Measurements from ENCODE around the gene PRELID1. TPM values are rescaled to one million over a fixed set of nuclear protein-coding genes. Genes with fewer than 3 reads are reported as not detected.
A peak's percentile ranks its signal among the peaks of the same experiment; 100 is the strongest.
"Not testable (repeated sequence)": the region's sequence is repeated elsewhere in the genome, so short reads cannot be mapped to it uniquely, and the experiment has no call there.

The PRELID1 gene
- total and polyA plus RNA-seq, 11 donors, result 30.3 to 160 (median 42.4) TPM

GRCh38 chr5:177304392-177305119 lies 957 bp downstream of the PRELID1 start:
- H3K4me3 ChIP-seq, result peak overlapping the region in 11 of 12 donors; percentile 76 to 100 (median 94)
- intact Hi-C loops (cut with DNase I), result loop anchor here in 6 of 10 donors (5.0 to 10.0 kb wide), 4 partner anchors 172 to 192 kb away; partner anchors contain the start of gene NSD1 (in 1 of the 6)
- H3K9me3 ChIP-seq, result no peaks in the 10 kb centered on the region
- TF ChIP-seq, protein P1, sequence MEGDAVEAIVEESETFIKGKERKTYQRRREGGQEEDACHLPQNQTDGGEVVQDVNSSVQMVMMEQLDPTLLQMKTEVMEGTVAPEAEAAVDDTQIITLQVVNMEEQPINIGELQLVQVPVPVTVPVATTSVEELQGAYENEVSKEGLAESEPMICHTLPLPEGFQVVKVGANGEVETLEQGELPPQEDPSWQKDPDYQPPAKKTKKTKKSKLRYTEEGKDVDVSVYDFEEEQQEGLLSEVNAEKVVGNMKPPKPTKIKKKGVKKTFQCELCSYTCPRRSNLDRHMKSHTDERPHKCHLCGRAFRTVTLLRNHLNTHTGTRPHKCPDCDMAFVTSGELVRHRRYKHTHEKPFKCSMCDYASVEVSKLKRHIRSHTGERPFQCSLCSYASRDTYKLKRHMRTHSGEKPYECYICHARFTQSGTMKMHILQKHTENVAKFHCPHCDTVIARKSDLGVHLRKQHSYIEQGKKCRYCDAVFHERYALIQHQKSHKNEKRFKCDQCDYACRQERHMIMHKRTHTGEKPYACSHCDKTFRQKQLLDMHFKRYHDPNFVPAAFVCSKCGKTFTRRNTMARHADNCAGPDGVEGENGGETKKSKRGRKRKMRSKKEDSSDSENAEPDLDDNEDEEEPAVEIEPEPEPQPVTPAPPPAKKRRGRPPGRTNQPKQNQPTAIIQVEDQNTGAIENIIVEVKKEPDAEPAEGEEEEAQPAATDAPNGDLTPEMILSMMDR (IDR thresholded peaks at IDR 0.05), result no peak
- no peak for TF ChIP-seq POLR2A (IDR thresholded peaks at IDR 0.05)
- DNase-seq (peak in 1 of 5 donors; percentile 30), ATAC-seq (no peak)
- H3K36me3 ChIP-seq, result peaks cover 0 to 49% (median 27%) of the 10 kb centered on the region in 9 donors
- H3K27me3 ChIP-seq, result no peaks in the 10 kb centered on the region
- WGBS, 4 donors, result 33 to 46% (median 35%) methylated on average over 8 to 19 of the region's 19 CpGs
- peak overlapping the region in 11 of 12 donors; percentile 79 to 96 (median 89) for H3K27ac ChIP-seq
- peaks cover 0 to 90% (median 46%) of the 10 kb centered on the region in 12 donors for H3K4me1 ChIP-seq

GRCh38 chr5:177306103-177306640 lies 2.6 kb downstream of the PRELID1 start:
- H3K9me3 ChIP-seq, ATAC-seq, H3K27me3 ChIP-seq: not testable (repeated sequence)
- Histone ChIP-seq H3K4me3 (peak overlapping the region in 1 of 12 donors; percentile 34), H3K36me3 (peaks cover 0 to 43% (median 27%) of the 10 kb centered on the region in 9 donors), H3K4me1 (peaks cover 0 to 90% (median 37%) of the 10 kb centered on the region in 12 donors), H3K27ac (peak overlapping the region in 1 of 12 donors; percentile 88)
- WGBS, 4 donors, result 90 to 93% (median 91%) methylated on average over 11 of the region's 11 CpGs
- DNase-seq, result peak in 1 of 5 donors; percentile 21
- intact Hi-C loops (cut with DNase I), result loop anchor here in 3 of 10 donors (10.0 kb wide), 1 partner anchor 191 kb away; no protein-coding TSS in a partner anchor

- Histone ChIP-seq H3K36me3 (peaks cover 0 to 35% (median 25%) of the 10 kb centered on the region in 9 donors), H3K4me3 (peak overlapping the region in 3 of 12 donors; percentile 6 to 40 (median 7)), H3K27ac (peak overlapping the region in 5 of 12 donors; percentile 9 to 88 (median 19)), H3K9me3 (no peaks in the 10 kb centered on the region), H3K27me3 (no peaks in the 10 kb centered on the region), H3K4me1 (peaks cover 0 to 90% (median 37%) of the 10 kb centered on the region in 12 donors)
- peak in 2 of 5 donors; percentile 36 to 48 for DNase-seq
- ATAC-seq, result peak in 1 of 4 donors; percentile 21
- intact Hi-C loops (cut with DNase I), result loop anchor here in 3 of 10 donors (10.0 kb wide), 1 partner anchor 192 kb away; no protein-coding TSS in a partner anchor
- no peak for TF ChIP-seq POLR2A (IDR thresholded peaks at IDR 0.05)
- TF ChIP-seq, protein P1 (IDR thresholded peaks at IDR 0.05), result peak in 1 of 12 donors; percentile 21
- 72 to 82% (median 78%) methylated on average over 14 to 15 of the region's 15 CpGs for WGBS, 4 donors
These were observed 3.3 kb downstream of the PRELID1 start for GRCh38 chr5:177306674-177307543.
